NT2/D1 (cell line): ENCODE results near the gene IGBP1.
"Not testable (repeated sequence)": the region's sequence is repeated elsewhere in the genome, so short reads cannot be mapped to it uniquely, and the experiment has no call there.

Experiments used
- DNase-seq: peaks from one replicate; pipeline ENCODE4 v3.0.0-alpha.2; 2011; ENCODE audit warnings: low read depth, low spot score
- H3K27me3 ChIP-seq: 2 replicates; pipeline ENCODE4 v1.6.0; 2011; ENCODE audit warnings: mild to moderate bottlenecking; ENCODE audit not compliant: insufficient read length, insufficient read depth
- H3K36me3 ChIP-seq: 2 replicates; pipeline ENCODE4 v1.6.1; 2011; ENCODE audit warnings: mild to moderate bottlenecking, low read length, mixed read lengths; ENCODE audit not compliant: insufficient read depth, insufficient read length
- H3K4me1 ChIP-seq: 2 replicates; pipeline ENCODE4 v1.5.1; 2011; ENCODE audit not compliant: insufficient read depth, insufficient read length
- H3K4me3 ChIP-seq: 2 replicates; pipeline ENCODE4 v1.5.1; 2011; ENCODE audit warnings: low read depth; ENCODE audit not compliant: insufficient read length
- H3K9ac ChIP-seq: 2 replicates; pipeline ENCODE4 v1.6.0; 2011; ENCODE audit warnings: low read depth; ENCODE audit not compliant: insufficient read length
- H3K9me3 ChIP-seq: 2 replicates; pipeline ENCODE4 v1.5.1; 2011; ENCODE audit warnings: mild to moderate bottlenecking, low read length; ENCODE audit not compliant: insufficient read depth
- SUZ12 ChIP-seq: IDR thresholded peaks from 2 replicates; pipeline ENCODE4 v1.6.1; 2011; ENCODE audit not compliant: insufficient read length, insufficient read depth; ENCODE audit errors: extremely low read depth
- YY1 ChIP-seq: IDR thresholded peaks from 2 replicates; pipeline ENCODE4 v1.6.1; 2011; ENCODE audit not compliant: insufficient read length, insufficient read depth
- ZNF274 ChIP-seq: IDR thresholded peaks from 2 replicates; pipeline ENCODE4 v1.6.1; 2011; ENCODE audit warnings: mild to moderate bottlenecking, low read depth, low read length

IGBP1 gene

GRCh38 chrX:70105229-70105628 is 28.0 kb upstream of the IGBP1 start:
- Histone ChIP-seq H3K27me3 (no peaks in the 10 kb centered on the region), H3K36me3 (no peaks in the 10 kb centered on the region), H3K4me3 (no peak overlapping the region), H3K9ac (no peak overlapping the region), H3K4me1 (no peaks in the 10 kb centered on the region), H3K9me3 (no peaks in the 10 kb centered on the region)
- no peak for DNase-seq
- TF ChIP-seq ZNF274 (no peak), YY1 (no peak), SUZ12 (no peak)

- not testable (repeated sequence) for DNase-seq, H3K4me3 ChIP-seq, H3K36me3 ChIP-seq, H3K27me3 ChIP-seq, H3K9ac ChIP-seq, H3K4me1 ChIP-seq
- peaks cover 23% of the 10 kb centered on the region for H3K9me3 ChIP-seq
Measured at GRCh38 chrX:70111436-70112026, 21.7 kb upstream of the IGBP1 start.

- no peak for DNase-seq
- TF ChIP-seq YY1, result no peak
- TF ChIP-seq ZNF274, result no peak
- TF ChIP-seq SUZ12, result no peak
- Histone ChIP-seq H3K27me3 (no peaks in the 10 kb centered on the region), H3K4me3 (no peak overlapping the region), H3K9me3 (peaks cover 12% of the 10 kb centered on the region; the same call in 1 of the 2 replicates), H3K4me1 (no peaks in the 10 kb centered on the region), H3K9ac (no peak overlapping the region), H3K36me3 (no peaks in the 10 kb centered on the region)
Measured at GRCh38 chrX:70117738-70118137, 15.5 kb upstream of the IGBP1 start.

- H3K9me3 ChIP-seq, result peaks cover 16% of the 10 kb centered on the region; the same call in 1 of the 2 replicates
- H3K4me1 ChIP-seq, H3K27me3 ChIP-seq, DNase-seq, H3K9ac ChIP-seq, H3K36me3 ChIP-seq, H3K4me3 ChIP-seq: not testable (repeated sequence)
Measured at GRCh38 chrX:70123014-70123413, 10.2 kb upstream of the IGBP1 start.

GRCh38 chrX:70124678-70125077 is 8.6 kb upstream of the IGBP1 start:
- Histone ChIP-seq H3K27me3 (no peaks in the 10 kb centered on the region), H3K9me3 (peaks cover 8% of the 10 kb centered on the region; the same call in 1 of the 2 replicates), H3K9ac (no peak overlapping the region), H3K4me3 (no peak overlapping the region), H3K4me1 (peaks cover 8% of the 10 kb centered on the region), H3K36me3 (no peaks in the 10 kb centered on the region)
- no peak for DNase-seq
- TF ChIP-seq ZNF274, result no peak
- TF ChIP-seq YY1, result no peak
- no peak for TF ChIP-seq SUZ12

GRCh38 chrX:70128071-70128470 is 5.2 kb upstream of the IGBP1 start:
- Histone ChIP-seq H3K27me3 (no peaks in the 10 kb centered on the region), H3K4me1 (peaks cover 8% of the 10 kb centered on the region), H3K9me3 (peaks cover 8% of the 10 kb centered on the region; the same call in 1 of the 2 replicates), H3K9ac (peak overlapping the region; percentile 44), H3K4me3 (no peak overlapping the region), H3K36me3 (no peaks in the 10 kb centered on the region)
- DNase-seq, result no peak
- no peak for TF ChIP-seq YY1
- TF ChIP-seq SUZ12, result no peak

GRCh38 chrX:70129816-70130215 is 3.4 kb upstream of the IGBP1 start:
- H3K27me3 ChIP-seq, result no peaks in the 10 kb centered on the region
- no peak for TF ChIP-seq ZNF274
- no peak for TF ChIP-seq SUZ12
- TF ChIP-seq YY1, result no peak
- H3K4me1 ChIP-seq, result peaks cover 10% of the 10 kb centered on the region
- no peaks in the 10 kb centered on the region for H3K9me3 ChIP-seq
- DNase-seq, result no peak
- no peak overlapping the region for H3K9ac ChIP-seq
- peaks cover 8% of the 10 kb centered on the region for H3K36me3 ChIP-seq
- no peak overlapping the region for H3K4me3 ChIP-seq

GRCh38 chrX:70132224-70132623 is 1.0 kb upstream of the IGBP1 start:
- Histone ChIP-seq H3K36me3 (peaks cover 30% of the 10 kb centered on the region), H3K9ac (no peak overlapping the region), H3K4me3 (no peak overlapping the region), H3K27me3 (no peaks in the 10 kb centered on the region), H3K4me1 (peaks cover 10% of the 10 kb centered on the region), H3K9me3 (no peaks in the 10 kb centered on the region)
- TF ChIP-seq SUZ12 (no peak), YY1 (no peak), ZNF274 (no peak)
- no peak for DNase-seq
